ENCODE results near the gene LDHB. TPM values are rescaled to one million over a fixed set of nuclear protein-coding genes. Genes with fewer than 3 reads are reported as not detected.

The LDHB gene
- total RNA-seq, 1 donor from 2014 or later: 775 TPM

DNA sequence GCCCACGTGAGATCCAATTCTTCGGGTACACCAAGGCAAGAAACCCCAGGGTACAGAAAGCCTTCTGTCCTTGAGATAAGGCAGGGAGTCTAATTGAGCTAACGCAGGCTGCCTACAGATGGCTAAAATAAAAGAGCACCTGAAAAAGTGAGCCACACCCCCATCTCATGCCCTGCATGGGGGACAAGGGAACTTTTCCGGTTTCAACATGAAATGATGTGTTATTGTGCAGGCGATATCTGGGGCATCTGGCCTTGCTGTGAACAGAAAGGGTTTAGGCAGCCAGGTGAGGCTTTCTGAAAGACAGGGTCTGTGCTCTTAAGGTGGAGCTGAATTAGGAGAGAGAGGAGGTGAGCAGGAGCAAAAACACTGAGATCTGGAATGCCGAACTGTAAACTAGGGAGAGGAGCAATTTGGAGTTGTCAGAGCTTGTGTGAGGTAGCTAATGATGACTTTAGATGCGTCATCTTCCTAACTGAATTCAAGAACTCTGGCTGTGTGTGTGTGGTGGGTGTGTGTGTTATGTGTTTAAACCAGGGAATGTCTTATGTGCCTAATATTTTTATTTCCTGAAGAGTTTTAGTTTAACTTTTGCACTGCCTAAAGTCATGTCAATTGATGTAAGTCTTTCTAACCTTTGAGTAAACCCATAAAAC, 20.1 kb upstream of the LDHB start:
- H3K9ac ChIP-seq (ENCODE audit: low read length): no peak overlapping the region
- H3K9me3 ChIP-seq (ENCODE audit: insufficient read depth, low read depth, low read length): no peaks in the 10 kb centered on the region
- Mint-ChIP-seq H3K27me3 (ENCODE audit: low read depth, unreplicated experiment) (peaks cover 5% of the 10 kb centered on the region), H3K4me3 (ENCODE audit: unreplicated experiment) (no peak overlapping the region), H3K27ac (ENCODE audit: unreplicated experiment) (no peak overlapping the region), H3K4me1 (ENCODE audit: low read depth, unreplicated experiment) (no peaks in the 10 kb centered on the region), H3K36me3 (ENCODE audit: low read depth, unreplicated experiment) (no peaks in the 10 kb centered on the region), H3K9me3 (ENCODE audit: unreplicated experiment) (no peaks in the 10 kb centered on the region)
- no peaks in the 10 kb centered on the region for H4K20me1 ChIP-seq (ENCODE audit: insufficient read depth, low read length)
- no peaks in the 10 kb centered on the region for H3K36me3 ChIP-seq (ENCODE audit: insufficient read depth, low read length)
- H3K4me1 ChIP-seq (ENCODE audit: insufficient read depth, low read length): no peaks in the 10 kb centered on the region
- no peak overlapping the region for H3K4me2 ChIP-seq (ENCODE audit: low read length)
- H3K27me3 ChIP-seq (ENCODE audit: insufficient read depth, low read length): peaks cover 11% of the 10 kb centered on the region
- no peak overlapping the region for H3K27ac ChIP-seq (ENCODE audit: low read depth, low read length)
- DNase-seq (ENCODE audit: low read depth) (no peak), FAIRE-seq (no peak)
- TF ChIP-seq EZH2 (IDR thresholded peaks at IDR 0.05; ENCODE audit: insufficient read depth, low read length): no peak
- TF ChIP-seq, protein P1, sequence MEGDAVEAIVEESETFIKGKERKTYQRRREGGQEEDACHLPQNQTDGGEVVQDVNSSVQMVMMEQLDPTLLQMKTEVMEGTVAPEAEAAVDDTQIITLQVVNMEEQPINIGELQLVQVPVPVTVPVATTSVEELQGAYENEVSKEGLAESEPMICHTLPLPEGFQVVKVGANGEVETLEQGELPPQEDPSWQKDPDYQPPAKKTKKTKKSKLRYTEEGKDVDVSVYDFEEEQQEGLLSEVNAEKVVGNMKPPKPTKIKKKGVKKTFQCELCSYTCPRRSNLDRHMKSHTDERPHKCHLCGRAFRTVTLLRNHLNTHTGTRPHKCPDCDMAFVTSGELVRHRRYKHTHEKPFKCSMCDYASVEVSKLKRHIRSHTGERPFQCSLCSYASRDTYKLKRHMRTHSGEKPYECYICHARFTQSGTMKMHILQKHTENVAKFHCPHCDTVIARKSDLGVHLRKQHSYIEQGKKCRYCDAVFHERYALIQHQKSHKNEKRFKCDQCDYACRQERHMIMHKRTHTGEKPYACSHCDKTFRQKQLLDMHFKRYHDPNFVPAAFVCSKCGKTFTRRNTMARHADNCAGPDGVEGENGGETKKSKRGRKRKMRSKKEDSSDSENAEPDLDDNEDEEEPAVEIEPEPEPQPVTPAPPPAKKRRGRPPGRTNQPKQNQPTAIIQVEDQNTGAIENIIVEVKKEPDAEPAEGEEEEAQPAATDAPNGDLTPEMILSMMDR (IDR thresholded peaks at IDR 0.05; ENCODE audit: insufficient read depth, low read depth, low read length): no peak
- H3K79me2 ChIP-seq (ENCODE audit: insufficient read depth, low read length): no peaks in the 10 kb centered on the region
- H3K4me3 ChIP-seq (ENCODE audit: insufficient read depth, low read depth, low read length): no peak overlapping the region
- no peak overlapping the region for H2AFZ ChIP-seq (ENCODE audit: low read depth, low read length)

DNA sequence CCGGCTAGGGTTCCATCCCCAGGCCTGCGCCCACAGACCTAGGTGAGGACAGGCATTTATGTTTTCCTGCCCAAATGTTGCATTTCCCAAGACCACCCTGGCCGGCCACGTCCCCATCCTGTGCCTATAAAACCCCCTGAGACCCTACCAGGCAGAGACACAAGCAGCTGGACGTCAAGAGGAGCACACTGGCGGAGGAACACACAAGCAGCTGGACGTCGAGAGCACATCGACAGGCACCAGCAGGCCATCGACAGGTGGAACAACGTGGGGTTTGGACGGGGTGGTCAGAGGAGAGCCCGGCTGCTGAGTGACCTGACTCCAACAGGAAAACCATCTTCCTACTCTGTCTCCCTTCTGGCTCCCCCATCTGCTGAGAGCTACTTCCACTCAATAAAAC, 19.6 kb upstream of the LDHB start:
- Histone ChIP-seq H3K4me1 (ENCODE audit: insufficient read depth, low read length) (no peaks in the 10 kb centered on the region), H3K9me3 (ENCODE audit: insufficient read depth, low read depth, low read length) (no peaks in the 10 kb centered on the region), H4K20me1 (ENCODE audit: insufficient read depth, low read length) (no peaks in the 10 kb centered on the region), H3K27me3 (ENCODE audit: insufficient read depth, low read length) (peaks cover 11% of the 10 kb centered on the region), H3K9ac (ENCODE audit: low read length) (no peak overlapping the region), H3K27ac (ENCODE audit: low read depth, low read length) (no peak overlapping the region), H3K4me3 (ENCODE audit: insufficient read depth, low read depth, low read length) (no peak overlapping the region), H3K79me2 (ENCODE audit: insufficient read depth, low read length) (no peaks in the 10 kb centered on the region), H3K36me3 (ENCODE audit: insufficient read depth, low read length) (no peaks in the 10 kb centered on the region), H2AFZ (ENCODE audit: low read depth, low read length) (no peak overlapping the region), H3K4me2 (ENCODE audit: low read length) (no peak overlapping the region)
- Mint-ChIP-seq H3K36me3 (ENCODE audit: low read depth, unreplicated experiment) (no peaks in the 10 kb centered on the region), H3K27ac (ENCODE audit: unreplicated experiment) (no peak overlapping the region), H3K9me3 (ENCODE audit: unreplicated experiment) (no peaks in the 10 kb centered on the region), H3K27me3 (ENCODE audit: low read depth, unreplicated experiment) (peaks cover 5% of the 10 kb centered on the region), H3K4me3 (ENCODE audit: unreplicated experiment) (no peak overlapping the region), H3K4me1 (ENCODE audit: low read depth, unreplicated experiment) (no peaks in the 10 kb centered on the region)
- TF ChIP-seq, protein P1 (IDR thresholded peaks at IDR 0.05; ENCODE audit: insufficient read depth, low read depth, low read length): no peak
- TF ChIP-seq EZH2 (IDR thresholded peaks at IDR 0.05; ENCODE audit: insufficient read depth, low read length): no peak
- FAIRE-seq (no peak), DNase-seq (ENCODE audit: low read depth) (no peak)

DNA sequence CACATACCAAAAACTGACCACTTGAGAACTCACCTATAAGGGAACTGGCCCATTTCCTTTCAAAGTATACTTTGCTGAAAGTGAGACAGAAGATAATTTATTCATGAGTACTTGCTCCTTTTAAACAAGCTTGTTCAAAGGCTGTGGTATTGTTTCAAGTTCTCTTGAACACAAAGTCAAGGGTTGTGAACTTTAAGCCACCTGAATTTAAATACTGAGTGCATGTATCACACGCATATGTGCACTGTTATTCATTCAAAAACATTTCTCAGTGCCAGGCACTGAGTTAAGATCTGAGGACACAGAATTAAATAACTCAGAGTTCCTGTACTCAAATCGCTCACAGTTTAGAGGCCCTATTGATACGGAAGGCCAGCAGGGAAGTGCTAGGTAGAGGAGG, 19.1 kb upstream of the LDHB start:
- peaks cover 3% of the 10 kb centered on the region for H3K27me3 Mint-ChIP-seq (ENCODE audit: low read depth, unreplicated experiment)

More for the DNA sequence above, 19.1 kb upstream of the LDHB start:
- H4K20me1 ChIP-seq (ENCODE audit: insufficient read depth, low read length): no peaks in the 10 kb centered on the region
- H3K4me3 Mint-ChIP-seq (ENCODE audit: unreplicated experiment): no peak overlapping the region
- no peaks in the 10 kb centered on the region for H3K36me3 ChIP-seq (ENCODE audit: insufficient read depth, low read length)
- no peak overlapping the region for H3K4me2 ChIP-seq (ENCODE audit: low read length)
- FAIRE-seq (no peak), DNase-seq (ENCODE audit: low read depth) (no peak)
- H3K4me3 ChIP-seq (ENCODE audit: insufficient read depth, low read depth, low read length): no peak overlapping the region
- no peaks in the 10 kb centered on the region for H3K4me1 ChIP-seq (ENCODE audit: insufficient read depth, low read length)
- no peaks in the 10 kb centered on the region for H3K36me3 Mint-ChIP-seq (ENCODE audit: low read depth, unreplicated experiment)
- no peak overlapping the region for H2AFZ ChIP-seq (ENCODE audit: low read depth, low read length)
- H3K27ac Mint-ChIP-seq (ENCODE audit: unreplicated experiment): no peak overlapping the region
- no peak overlapping the region for H3K9ac ChIP-seq (ENCODE audit: low read length)
- no peaks in the 10 kb centered on the region for H3K4me1 Mint-ChIP-seq (ENCODE audit: low read depth, unreplicated experiment)
- H3K27me3 ChIP-seq (ENCODE audit: insufficient read depth, low read length): peaks cover 8% of the 10 kb centered on the region
- H3K9me3 ChIP-seq (ENCODE audit: insufficient read depth, low read depth, low read length): no peaks in the 10 kb centered on the region
- H3K9me3 Mint-ChIP-seq (ENCODE audit: unreplicated experiment): no peaks in the 10 kb centered on the region
- H3K27ac ChIP-seq (ENCODE audit: low read depth, low read length): no peak overlapping the region
- TF ChIP-seq, protein P1 (IDR thresholded peaks at IDR 0.05; ENCODE audit: insufficient read depth, low read depth, low read length): no peak
- no peak for TF ChIP-seq EZH2 (IDR thresholded peaks at IDR 0.05; ENCODE audit: insufficient read depth, low read length)
- no peaks in the 10 kb centered on the region for H3K79me2 ChIP-seq (ENCODE audit: insufficient read depth, low read length)

All from astrocyte (in vitro differentiated cells and primary cell).